PC-3 (cell line): Measurements from ENCODE around the gene SDF2.

ENCODE experiments used
- EZH2 ChIP-seq: fragments of 300-600 bp; sonication (generic); IDR thresholded peaks from one replicate; pipeline ENCODE4 v1.6.1; 2017; ENCODE audit warnings: antibody characterized with exemption, mild to moderate bottlenecking, low read length; ENCODE audit not compliant: unreplicated experiment
- EZH2phosphoT487 ChIP-seq: fragments of 300-600 bp; sonication (generic); IDR thresholded peaks from 2 replicates; pipeline ENCODE4 v1.6.1; 2018; ENCODE audit warnings: mild to moderate bottlenecking, antibody characterized with exemption, low read length, borderline replicate concordance

- TF ChIP-seq EZH2phosphoT487, result no peak
- TF ChIP-seq EZH2, result no peak
Observed at GRCh38 chr17:28626818-28627217, 34.9 kb downstream of the SDF2 start.
